ENCODE results near the gene ATOH8.

The ATOH8 gene

GRCh38 chr2:85769236-85769982, 15.6 kb downstream of the ATOH8 start:
- no peak overlapping the region for H3K4me3 ChIP-seq (ENCODE audit: low read depth, low read length)
- DNase-seq (ENCODE audit: low read depth, low spot score), result no peak
- peak; percentile 49 for TF ChIP-seq CTCF (IDR thresholded peaks at IDR 0.05; ENCODE audit: low read depth, low read length)
- in situ Hi-C loops (cut with HindIII; ENCODE audit: low sequenced_read_pairs), result no loop called here

- H3K4me3 ChIP-seq (ENCODE audit: low read depth, low read length), result no peak overlapping the region
- no peak for DNase-seq (ENCODE audit: low read depth, low spot score)
- in situ Hi-C loops (cut with HindIII; ENCODE audit: low sequenced_read_pairs), result no loop called here
- no peak for TF ChIP-seq CTCF (IDR thresholded peaks at IDR 0.05; ENCODE audit: low read depth, low read length)
Measured at GRCh38 chr2:85769983-85770362, 16.2 kb downstream of the ATOH8 start.

GRCh38 chr2:85770369-85770768, 16.6 kb downstream of the ATOH8 start:
- in situ Hi-C loops (cut with HindIII; ENCODE audit: low sequenced_read_pairs), result no loop called here
- TF ChIP-seq CTCF (IDR thresholded peaks at IDR 0.05; ENCODE audit: low read depth, low read length), result no peak
- peak; percentile 50 for DNase-seq (ENCODE audit: low read depth, low spot score)
- no peak overlapping the region for H3K4me3 ChIP-seq (ENCODE audit: low read depth, low read length)

GRCh38 chr2:85770786-85771409, 17.1 kb downstream of the ATOH8 start:
- no peak for TF ChIP-seq CTCF (IDR thresholded peaks at IDR 0.05; ENCODE audit: low read depth, low read length)
- no peak overlapping the region for H3K4me3 ChIP-seq (ENCODE audit: low read depth, low read length)
- no peak for DNase-seq (ENCODE audit: low read depth, low spot score)
- in situ Hi-C loops (cut with HindIII; ENCODE audit: low sequenced_read_pairs), result no loop called here

- DNase-seq (ENCODE audit: low read depth, low spot score), result no peak
- no peak for TF ChIP-seq CTCF (IDR thresholded peaks at IDR 0.05; ENCODE audit: low read depth, low read length)
- in situ Hi-C loops (cut with HindIII; ENCODE audit: low sequenced_read_pairs), result no loop called here
- H3K4me3 ChIP-seq (ENCODE audit: low read depth, low read length), result no peak overlapping the region
Measured at GRCh38 chr2:85771486-85771885, 17.7 kb downstream of the ATOH8 start.

GRCh38 chr2:85772019-85772745, 18.4 kb downstream of the ATOH8 start:
- peak; percentile 100 for DNase-seq (ENCODE audit: low read depth, low spot score)
- in situ Hi-C loops (cut with HindIII; ENCODE audit: low sequenced_read_pairs), result no loop called here
- peak; percentile 30 for TF ChIP-seq CTCF (IDR thresholded peaks at IDR 0.05; ENCODE audit: low read depth, low read length)
- no peak overlapping the region for H3K4me3 ChIP-seq (ENCODE audit: low read depth, low read length)
